HG03064 (cell line): ENCODE measurements around the gene IL22RA1.

Experiments
- ATAC-seq: cut with Tn5 transposase; IDR thresholded peaks from one replicate; pipeline ENCODE4 v1.9.1; 2021; ENCODE audit warnings: low read depth; ENCODE audit not compliant: unreplicated experiment

IL22RA1 gene

DNA sequence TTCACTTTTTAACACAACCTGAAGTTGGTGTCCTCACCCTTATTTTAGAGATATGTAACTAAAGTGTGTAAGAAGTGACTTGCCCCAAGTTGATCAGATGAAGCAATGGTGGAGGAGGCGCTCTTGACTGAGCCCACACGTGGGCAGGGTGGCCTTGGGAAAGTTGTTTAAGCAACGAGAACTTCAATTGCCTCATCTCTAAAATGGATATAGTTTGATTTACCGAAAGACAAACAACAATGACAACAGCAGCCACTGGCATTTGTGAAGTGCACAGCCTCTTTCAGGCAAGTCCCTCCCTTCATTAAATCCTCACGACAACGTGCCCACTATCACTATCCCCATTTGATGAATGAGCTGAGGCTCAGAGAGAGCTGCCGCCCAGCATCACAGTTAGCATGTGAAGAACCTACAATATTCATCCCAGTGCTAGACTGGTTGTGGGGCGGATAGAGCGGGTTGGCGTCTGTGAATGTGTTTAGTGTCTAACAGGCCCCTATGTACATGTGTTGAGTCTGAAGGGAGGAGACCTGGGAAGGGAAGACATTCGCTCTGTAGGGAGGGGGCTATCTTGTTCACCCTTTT lies 3.0 kb downstream of the IL22RA1 start:
- no peak for ATAC-seq

DNA sequence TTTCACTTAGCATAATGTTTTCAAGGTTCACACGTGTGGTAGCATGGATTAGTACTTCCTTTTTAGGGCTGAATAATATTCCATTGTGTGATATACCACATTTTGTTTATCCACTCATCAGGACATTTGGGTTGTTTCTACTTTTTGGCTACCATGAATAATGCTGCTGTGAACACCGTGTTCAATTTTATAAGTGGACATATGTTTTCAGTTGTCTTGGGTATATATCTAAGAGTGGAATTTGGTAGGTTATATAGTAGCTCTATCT lies 3.8 kb downstream of the IL22RA1 start:
- no peak for ATAC-seq

DNA sequence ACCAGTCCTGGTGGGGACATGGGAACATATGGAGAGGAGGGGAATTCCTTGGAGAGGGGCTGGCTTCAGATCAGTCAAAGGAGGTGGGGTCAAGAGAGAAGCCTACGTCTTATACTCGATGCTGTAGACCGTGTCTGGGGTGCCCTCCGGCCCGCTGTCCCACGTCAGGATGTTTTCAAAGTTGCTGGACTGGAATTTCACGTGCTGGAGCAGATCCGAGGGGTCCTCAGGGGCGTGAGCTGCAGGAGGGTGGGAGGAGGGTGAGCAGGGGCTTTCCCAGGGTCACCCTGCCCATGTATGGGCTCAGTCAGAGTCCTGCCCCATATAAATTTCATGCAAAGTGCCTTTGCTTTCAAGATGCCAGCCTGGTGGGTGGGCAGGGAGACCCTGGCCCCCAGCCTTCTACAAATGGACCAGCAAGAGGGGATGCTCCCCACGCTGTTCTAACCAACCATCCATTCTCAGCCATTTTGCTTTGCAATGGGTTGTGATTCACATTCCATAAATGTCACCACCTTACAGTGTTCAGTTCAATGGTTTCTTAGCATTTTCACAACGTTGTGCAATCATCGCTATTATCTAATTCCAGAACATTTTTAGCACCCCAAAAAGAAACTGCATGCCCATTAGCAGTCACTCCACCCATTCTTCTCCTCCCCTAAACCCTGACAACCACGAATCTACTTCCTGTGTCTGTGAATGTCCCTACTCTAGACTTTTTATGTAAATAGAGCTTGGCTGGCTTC lies 4.3 kb downstream of the IL22RA1 start:
- no peak for ATAC-seq

DNA sequence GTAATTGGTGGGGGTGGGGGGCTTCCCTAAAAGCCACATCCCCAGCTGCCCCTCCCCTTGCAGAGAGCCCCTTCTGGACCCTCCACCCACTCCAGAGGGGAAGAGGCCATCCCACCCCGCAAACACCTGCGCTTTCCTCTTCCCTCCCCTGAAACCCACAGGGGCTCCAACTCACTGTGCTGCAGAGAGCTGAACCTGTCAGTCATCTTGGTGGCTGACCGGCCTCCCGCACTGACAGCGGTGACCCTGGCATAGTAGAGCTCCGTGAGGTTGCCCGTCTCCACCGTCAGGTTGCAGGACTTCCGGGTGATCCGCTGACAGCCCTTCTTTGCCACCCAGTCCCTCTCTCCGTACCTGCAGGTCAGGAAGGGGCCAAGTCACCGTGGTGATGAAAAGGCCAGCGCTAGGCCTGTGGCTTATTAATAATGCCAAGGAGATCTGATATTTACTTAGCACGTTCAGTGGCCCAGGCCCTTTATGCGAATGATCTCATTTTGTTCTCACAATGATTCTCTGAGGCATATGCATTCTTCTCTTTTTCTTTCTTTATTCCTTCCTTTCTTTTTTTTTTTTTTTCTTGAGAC lies 5.9 kb downstream of the IL22RA1 start:
- no peak for ATAC-seq

DNA sequence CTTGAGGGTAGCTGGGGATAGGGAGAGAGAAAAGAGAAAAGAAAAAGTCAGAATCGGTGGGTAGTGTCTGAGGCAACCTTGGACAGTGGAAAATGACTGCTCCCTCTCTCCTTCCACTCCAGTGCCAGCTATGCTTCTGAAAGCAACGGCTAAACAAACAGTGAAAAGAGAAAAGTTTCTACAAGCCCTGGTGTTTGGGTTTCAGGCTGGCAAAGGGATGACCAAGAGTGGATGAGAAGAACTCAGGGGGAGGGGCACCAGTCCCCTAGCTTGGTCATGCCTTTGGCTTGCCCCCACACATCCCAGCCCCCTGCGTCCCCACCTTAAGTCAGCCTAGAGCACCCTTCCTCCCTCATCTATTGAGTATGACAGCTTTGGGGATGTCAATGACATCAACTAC lies 8.6 kb downstream of the IL22RA1 start:
- ATAC-seq: no peak

DNA sequence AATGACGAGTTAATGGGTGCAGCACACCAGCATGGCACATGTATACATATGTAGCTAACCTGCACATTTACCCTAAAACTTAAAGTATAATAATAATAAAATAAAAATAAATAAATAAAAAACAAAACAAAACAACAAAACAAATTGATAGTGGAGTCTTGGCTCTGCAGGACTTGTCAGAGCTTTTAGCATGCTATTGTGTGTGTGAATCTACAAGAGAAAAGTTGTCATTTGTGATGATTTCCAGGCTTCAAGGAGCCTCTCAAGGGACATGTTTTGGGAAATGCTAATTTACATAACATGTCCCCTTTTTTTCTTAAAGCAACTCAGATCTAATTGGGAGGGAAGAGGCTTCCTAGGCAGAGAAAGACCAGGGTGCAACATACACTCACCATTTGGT lies 9.1 kb downstream of the IL22RA1 start:
- no peak for ATAC-seq

DNA sequence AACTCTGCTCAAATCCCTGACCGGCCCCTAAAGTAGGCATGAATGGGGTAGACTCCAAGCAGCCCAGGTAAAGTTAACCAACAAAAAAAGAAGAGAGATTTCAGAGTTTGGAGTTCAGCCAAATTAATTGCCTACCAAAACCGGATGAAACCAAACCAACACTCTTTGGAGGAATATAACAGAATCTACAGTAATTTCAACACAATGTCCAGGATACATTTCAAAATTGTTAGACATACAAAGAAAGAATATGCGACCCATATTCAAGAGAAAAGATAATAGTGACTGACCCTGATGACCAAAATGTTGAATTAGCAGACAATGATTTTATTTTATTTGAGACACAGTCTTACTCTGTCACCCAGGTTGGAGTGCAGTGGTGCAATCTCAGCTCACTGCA lies 12.6 kb downstream of the IL22RA1 start:
- no peak for ATAC-seq

DNA sequence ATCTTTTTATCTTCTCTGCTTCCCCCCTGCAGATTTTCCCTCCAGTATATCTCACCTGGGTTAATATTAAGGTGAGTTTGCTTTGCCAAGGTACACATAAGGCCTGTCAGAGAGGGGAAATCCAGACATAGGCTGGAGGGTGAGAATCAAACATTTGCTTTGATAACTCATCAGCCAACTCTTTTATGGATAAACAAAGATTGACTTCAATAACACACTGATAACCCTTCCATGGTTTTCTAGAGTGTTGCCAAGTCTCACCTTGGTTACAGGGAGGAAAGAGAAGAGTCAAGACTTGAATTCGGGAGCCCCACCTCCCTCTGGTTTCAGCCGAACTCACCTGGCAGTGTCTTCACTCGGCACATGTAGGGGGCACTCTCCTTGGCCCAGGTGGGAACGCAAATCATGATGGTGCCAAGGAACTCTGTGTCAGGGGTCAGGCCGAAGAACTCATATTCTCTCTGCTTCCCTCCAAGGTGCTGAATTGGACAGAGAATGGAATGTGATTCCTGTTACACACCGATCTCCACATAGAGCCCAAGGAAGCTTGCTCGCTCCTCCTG lies 15.1 kb downstream of the IL22RA1 start:
- ATAC-seq: no peak

DNA sequence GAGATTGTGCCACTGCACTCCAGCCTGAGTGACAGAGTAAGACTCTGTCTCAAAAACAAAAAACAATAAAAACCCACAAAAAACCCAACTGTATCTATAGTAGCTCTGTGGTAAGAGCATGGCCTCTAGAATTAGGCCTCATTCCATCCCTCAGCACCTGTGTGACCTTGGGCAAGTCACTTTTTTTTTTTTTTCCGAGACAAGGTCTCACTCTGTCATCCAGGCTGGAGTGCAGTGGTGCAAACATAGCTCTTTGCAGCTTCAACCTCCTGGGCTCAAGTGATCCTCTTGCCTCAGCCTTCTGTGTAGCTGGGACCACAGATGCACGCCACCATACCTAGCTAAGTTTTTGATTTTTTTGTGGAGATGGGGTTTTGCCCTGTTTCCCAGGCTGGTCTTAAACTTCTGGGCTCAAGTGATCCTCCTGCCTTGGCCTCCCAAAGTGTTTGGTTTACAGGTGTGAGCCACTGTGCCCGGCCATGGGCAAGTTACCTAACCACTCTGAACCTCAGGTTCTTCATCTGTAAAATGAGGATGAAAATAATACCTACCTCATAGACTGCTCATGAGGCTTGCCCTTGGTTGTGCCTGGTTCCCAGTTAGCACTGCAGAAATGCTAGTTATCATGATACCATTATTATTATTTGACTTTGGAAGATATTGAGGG lies 15.7 kb downstream of the IL22RA1 start:
- ATAC-seq: no peak

DNA sequence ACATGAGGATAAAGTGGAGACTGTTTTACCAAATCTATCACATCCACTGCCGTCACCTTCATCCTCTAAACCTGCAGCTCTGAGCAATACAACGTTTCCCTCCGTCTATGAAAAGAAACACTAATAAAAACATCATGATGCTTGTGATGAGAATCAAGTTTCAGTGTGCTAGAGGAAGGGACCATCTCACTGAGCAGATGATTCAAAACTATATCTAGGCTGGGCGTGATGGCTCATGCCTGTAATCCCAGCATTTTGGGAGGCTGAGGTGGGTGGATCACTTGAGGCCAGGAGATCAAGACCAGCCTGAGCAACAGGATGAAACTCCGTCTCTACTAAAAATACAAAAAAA lies 16.3 kb downstream of the IL22RA1 start:
- no peak for ATAC-seq

DNA sequence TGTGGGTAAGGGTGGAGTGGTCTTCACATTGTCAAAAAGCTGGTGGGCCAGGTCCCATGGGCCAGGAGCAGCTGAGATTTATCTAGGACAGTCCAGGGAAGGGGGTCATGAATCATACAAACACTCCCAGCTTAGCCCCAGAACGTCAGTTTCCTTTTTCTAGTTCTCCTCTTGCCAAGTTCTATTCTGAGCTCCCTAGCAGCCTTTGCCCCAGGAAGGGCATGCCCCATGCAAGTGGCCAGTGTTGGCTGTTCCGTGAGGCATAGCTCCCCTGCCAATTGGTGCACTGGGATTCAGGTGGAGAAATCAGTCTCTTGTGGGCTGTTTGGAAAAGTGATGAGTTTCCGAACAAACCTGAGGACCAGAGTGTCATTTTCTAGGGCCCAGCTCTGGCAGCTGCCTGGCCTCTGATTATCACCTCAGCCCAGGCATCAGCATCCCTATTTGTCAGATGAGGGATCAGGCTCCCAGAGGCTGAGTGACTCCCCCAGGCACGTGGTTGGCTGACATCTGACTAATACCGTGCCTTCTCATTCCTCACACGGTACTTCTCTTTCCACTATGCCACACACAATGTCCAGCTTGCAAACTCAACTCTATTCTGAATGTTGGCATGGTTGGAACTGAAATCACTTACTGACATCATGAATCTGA lies 16.8 kb downstream of the IL22RA1 start:
- ATAC-seq: no peak

DNA sequence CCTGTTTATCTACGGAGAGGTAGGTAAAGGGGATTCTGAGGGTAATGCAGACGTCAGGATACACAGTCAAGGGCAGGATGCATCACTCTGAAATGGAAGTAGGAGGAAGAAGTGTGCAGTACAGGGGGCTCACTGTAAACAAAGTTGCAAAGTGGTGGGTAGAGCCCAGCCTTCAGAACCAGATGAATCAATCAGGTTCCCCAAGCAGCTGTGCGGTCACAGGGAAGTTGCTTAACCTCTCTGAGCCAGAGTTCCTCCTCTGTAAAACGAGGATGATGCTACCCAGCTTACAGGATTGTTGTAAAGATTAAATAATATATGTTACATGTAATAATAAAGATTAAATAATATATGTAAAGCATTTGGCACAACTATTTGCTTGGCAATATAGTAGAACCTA lies 17.5 kb downstream of the IL22RA1 start:
- ATAC-seq: no peak

DNA sequence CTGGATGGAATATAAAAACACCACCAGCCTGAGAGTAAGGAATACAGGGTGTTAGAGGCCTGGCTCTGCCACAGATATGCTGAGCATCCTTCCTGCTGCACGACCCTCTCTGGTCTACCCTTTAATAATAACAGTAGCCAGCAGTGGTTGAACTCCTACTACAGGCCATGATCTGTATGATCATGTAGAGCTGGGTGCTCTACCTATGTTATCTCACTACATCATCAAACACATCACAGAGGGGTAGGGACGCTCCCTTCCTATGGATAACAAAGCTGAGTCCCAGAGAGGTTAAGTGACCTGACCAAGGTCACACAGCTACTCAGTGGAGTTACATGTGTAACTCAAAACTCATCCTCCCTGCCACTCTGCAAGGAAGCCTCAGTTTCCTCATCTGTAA lies 18.0 kb downstream of the IL22RA1 start:
- no peak for ATAC-seq

DNA sequence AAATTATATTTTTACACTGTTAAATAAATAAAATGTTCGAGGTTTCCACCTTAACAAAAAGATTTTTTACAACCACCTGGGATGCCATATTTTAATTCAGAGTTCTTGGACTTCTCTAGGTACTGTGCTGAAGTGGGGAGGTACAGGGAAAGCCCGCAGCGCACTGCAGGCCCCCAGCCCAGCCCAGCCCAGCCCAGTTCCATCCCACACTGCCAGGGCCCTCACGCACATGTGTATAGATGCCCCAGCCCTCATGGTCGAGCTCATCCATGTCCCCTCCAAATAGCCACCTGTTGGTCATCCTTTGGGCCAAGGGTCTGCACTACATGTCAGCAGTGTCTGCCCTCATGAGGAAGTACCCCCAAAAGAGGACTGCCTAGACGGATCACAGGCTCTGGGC lies 19.3 kb downstream of the IL22RA1 start:
- no peak for ATAC-seq

DNA sequence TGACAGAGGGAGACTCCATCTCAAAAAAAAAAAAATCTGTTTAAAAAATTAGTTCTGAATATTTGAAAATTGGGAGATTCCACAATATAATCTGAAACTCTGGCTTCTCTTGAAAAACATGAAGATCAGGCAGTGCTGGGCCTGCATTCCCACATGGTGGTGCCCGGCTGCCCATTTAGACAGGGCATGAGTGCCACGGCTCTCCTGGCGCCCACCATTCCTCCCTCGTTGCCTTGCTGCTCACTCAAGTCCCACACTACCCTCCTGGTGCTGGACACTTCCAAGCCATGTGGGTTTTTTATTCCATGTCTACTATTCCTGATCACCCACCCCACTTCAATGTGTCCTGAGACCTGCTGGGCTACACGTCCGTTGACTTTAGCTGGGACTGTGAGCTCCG lies 20.2 kb downstream of the IL22RA1 start:
- no peak for ATAC-seq

DNA sequence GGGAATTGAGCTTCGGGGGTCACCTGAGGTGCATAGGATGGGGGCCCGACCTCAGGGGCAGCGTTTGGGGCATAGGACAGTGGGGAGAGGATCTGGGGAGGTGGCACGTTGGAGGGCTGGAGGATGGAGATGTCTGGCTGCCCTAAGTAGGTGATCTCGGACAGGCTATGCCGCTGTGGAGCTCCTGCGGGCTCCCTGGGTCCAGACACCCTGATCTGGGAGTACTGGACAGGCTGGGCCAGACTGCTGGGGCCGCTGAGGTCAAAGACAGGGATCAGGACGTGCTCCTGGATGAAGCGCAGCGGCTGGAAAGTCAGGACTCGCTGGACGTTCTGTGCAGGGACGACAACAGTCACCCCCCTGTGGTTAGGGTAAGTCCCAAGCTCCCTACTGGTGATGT lies 21.5 kb downstream of the IL22RA1 start:
- ATAC-seq: no peak

DNA sequence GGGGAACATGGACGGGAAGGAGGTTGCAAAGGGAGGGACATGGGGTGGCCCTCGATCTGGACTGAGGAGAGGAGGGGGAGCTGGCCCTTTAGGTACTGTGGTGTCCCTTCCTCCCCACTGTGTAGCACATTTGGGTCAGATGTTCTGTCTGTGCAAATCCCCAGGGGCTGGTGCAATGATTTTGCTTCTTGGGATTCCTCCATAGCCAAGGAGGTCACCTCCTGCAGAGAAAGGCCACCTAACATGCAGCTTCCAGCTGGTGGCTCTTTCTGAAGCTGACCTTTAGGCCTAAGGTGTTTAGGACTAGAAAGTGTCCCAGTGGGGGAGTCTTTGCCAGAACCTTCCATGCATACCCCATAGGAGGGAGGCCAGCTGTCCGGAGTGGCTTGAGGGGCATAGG lies 22.0 kb downstream of the IL22RA1 start:
- ATAC-seq: no peak

DNA sequence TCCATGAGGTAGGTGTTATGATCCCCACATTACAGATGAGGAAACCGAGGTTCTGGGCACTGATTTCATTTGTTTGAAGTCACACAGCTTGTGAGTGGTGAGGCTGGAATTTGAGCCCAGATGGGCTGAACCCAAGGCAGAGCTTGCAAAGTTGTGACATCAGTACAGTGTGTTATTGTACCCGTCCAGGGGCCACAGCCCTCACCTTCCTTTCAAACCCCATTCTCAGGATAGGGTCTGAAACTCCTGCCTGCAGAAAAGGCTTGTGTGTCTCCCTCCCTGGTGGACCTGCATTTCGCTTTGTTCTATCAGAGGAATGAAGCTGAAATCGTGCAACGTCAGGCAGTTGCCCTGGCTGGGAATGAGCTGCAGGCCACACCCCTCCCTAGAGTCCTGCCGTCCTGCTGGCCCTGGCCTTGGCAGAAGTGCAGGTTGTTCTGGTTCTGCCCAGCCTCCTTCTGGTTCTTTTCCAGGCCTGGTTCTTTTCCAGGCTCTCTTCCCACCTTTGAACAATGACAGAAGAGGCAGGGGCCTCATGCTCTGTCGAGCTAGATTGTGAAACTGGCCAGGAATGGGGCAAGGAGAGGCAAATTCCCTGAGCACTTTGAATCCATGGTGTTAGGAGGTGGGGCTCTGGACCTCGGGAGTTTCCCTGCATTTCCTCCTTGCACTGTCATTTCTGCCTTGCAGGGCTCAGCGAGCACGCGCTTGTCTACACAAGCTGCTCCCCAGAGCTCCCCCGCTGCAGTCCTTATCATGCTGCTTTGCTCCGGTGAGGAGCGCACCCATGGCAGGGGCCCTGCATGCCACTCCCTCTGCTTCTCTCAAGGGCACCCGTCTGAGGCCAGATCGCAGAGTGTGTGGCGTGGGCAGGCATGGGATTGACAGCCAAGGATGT lies 22.8 kb downstream of the IL22RA1 start:
- ATAC-seq: no peak

DNA sequence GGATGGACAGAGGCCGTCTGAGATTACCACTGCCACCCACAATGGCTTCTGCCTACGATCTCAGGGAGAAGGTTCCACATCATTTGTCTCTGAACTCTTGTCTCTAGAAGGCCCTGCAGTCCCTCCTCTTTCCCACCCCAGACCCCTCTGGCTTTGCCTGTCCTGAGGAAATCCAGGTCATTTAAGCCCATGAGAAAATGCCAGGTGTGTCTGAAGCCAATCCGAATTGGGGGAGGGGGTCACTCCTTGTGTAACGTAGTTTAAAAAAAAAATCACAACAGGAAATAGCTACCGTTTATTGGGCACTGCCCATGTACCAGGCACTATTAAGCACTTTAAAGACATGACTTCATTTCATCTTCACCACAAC lies 23.5 kb downstream of the IL22RA1 start:
- no peak for ATAC-seq
